Ishikawa (cell line): ENCODE data around the gene TMCC1.
A peak's percentile ranks its signal among the peaks of the same experiment; 100 is the strongest.

Experiments used
- CEBPB ChIP-seq: IDR thresholded peaks from 2 replicates; pipeline ENCODE4 v1.6.1; 2012
- CREB1 ChIP-seq: IDR thresholded peaks from 2 replicates; pipeline ENCODE4 v1.6.1; 2012; ENCODE audit warnings: low read depth
- EGR1 ChIP-seq: IDR thresholded peaks from 2 replicates; pipeline ENCODE4 v1.6.1; 2012
- EP300 ChIP-seq: IDR thresholded peaks from 2 replicates; pipeline ENCODE4 v1.6.1; 2012; ENCODE audit warnings: borderline replicate concordance
- FOXM1 ChIP-seq: IDR thresholded peaks from 2 replicates; pipeline ENCODE4 v1.6.1; 2012; ENCODE audit warnings: low read depth, borderline replicate concordance
- MAX ChIP-seq: IDR thresholded peaks from 2 replicates; pipeline ENCODE4 v1.6.1; 2012
- NFIC ChIP-seq: IDR thresholded peaks from 2 replicates; pipeline ENCODE4 v1.6.1; 2012
- RAD21 ChIP-seq: IDR thresholded peaks from 2 replicates; pipeline ENCODE4 v1.6.1; 2012; ENCODE audit warnings: low read depth
- REST ChIP-seq: IDR thresholded peaks from 2 replicates; pipeline ENCODE4 v1.6.1; 2012; ENCODE audit warnings: low read depth, mild to moderate bottlenecking
- TAF1 ChIP-seq: IDR thresholded peaks from 2 replicates; pipeline ENCODE4 v1.6.1; 2012; ENCODE audit warnings: low read depth, mild to moderate bottlenecking
- TCF12 ChIP-seq: IDR thresholded peaks from 2 replicates; pipeline ENCODE4 v1.6.1; 2012; ENCODE audit warnings: low read depth
- TEAD4 ChIP-seq: IDR thresholded peaks from 2 replicates; pipeline ENCODE4 v1.6.1; 2012
- USF1 ChIP-seq: IDR thresholded peaks from 2 replicates; pipeline ENCODE4 v1.6.1; 2012
- YY1 ChIP-seq: IDR thresholded peaks from 2 replicates; pipeline ENCODE4 v1.6.1; 2012; ENCODE audit warnings: low read depth
- ZBTB7A ChIP-seq: IDR thresholded peaks from 2 replicates; pipeline ENCODE4 v1.6.1; 2012; ENCODE audit warnings: low read depth

Gene TMCC1

GRCh38 chr3:129690963-129691362, 202.5 kb downstream of the TMCC1 start:
- TF ChIP-seq MAX (no peak), TCF12 (no peak)

GRCh38 chr3:129690406-129690805, 203.1 kb downstream of the TMCC1 start:
- TF ChIP-seq REST (no peak), CREB1 (no peak), USF1 (peak; percentile 98)

- no peak for TF ChIP-seq CEBPB
- no peak for TF ChIP-seq CREB1
- TF ChIP-seq EP300 = no peak
- no peak for TF ChIP-seq TEAD4
- TF ChIP-seq REST = no peak
- no peak for TF ChIP-seq RAD21
- TF ChIP-seq FOXM1 = no peak
- no peak for TF ChIP-seq TCF12
- no peak for TF ChIP-seq YY1
- no peak for TF ChIP-seq TAF1
- TF ChIP-seq EGR1 = no peak
- no peak for TF ChIP-seq MAX
- TF ChIP-seq NFIC = no peak
- TF ChIP-seq USF1 = no peak
Measured at GRCh38 chr3:129689036-129689435, 204.5 kb downstream of the TMCC1 start.

- TF ChIP-seq YY1 = no peak
- TF ChIP-seq TEAD4 = no peak
- no peak for TF ChIP-seq MAX
- TF ChIP-seq TCF12 = no peak
- TF ChIP-seq EP300 = no peak
- TF ChIP-seq FOXM1 = no peak
- TF ChIP-seq ZBTB7A = no peak
- TF ChIP-seq NFIC = no peak
- TF ChIP-seq CEBPB = no peak
- TF ChIP-seq REST = no peak
- TF ChIP-seq TAF1 = no peak
- TF ChIP-seq CREB1 = no peak
- no peak for TF ChIP-seq USF1
- TF ChIP-seq RAD21 = no peak
- TF ChIP-seq EGR1 = no peak
Measured at GRCh38 chr3:129688271-129688895, 205.1 kb downstream of the TMCC1 start.
